Measurements from ENCODE around the gene ABL2. TPM values are rescaled to one million over a fixed set of nuclear protein-coding genes. Genes with fewer than 3 reads are reported as not detected.
"Not testable (repeated sequence)": the region's sequence is repeated elsewhere in the genome, so short reads cannot be mapped to it uniquely, and the experiment has no call there.

The ABL2 gene
- total and polyA plus RNA-seq, 4 donors: 11.4 to 22.9 (median 12.6) TPM

GRCh38 chr1:179197690-179198297 is 31.7 kb downstream of the ABL2 start:
- Histone ChIP-seq H3K9me3 (ENCODE audit: control insufficient read depth, insufficient read depth, low read length) (no peaks in the 10 kb centered on the region), H3K36me3 (ENCODE audit: control insufficient read depth, insufficient read depth, low read length) (no peaks in the 10 kb centered on the region), H3K4me1 (ENCODE audit: control insufficient read depth, insufficient read depth, low read length) (no peaks in the 10 kb centered on the region), H3K27ac (ENCODE audit: low read depth, low read length) (no peak overlapping the region), H3K27me3 (ENCODE audit: control insufficient read depth, insufficient read depth, low read length) (no peaks in the 10 kb centered on the region), H3K4me3 (ENCODE audit: low read depth, low read length) (no peak overlapping the region)
- no peak for DNase-seq (ENCODE audit: low read depth in 4 of 6, low spot score in 6 of 6)
- 89% methylated on average over 10 of the region's 14 CpGs for WGBS (ENCODE audit: insufficient coverage)

- H3K4me1 ChIP-seq (ENCODE audit: control insufficient read depth, insufficient read depth, low read length); H3K27me3 ChIP-seq (ENCODE audit: control insufficient read depth, insufficient read depth, low read length); H3K4me3 ChIP-seq (ENCODE audit: low read depth, low read length); DNase-seq (ENCODE audit: low read depth in 4 of 6, low spot score in 6 of 6); H3K9me3 ChIP-seq (ENCODE audit: control insufficient read depth, insufficient read depth, low read length); H3K36me3 ChIP-seq (ENCODE audit: control insufficient read depth, insufficient read depth, low read length); H3K27ac ChIP-seq (ENCODE audit: low read depth, low read length): not testable (repeated sequence)
- WGBS (ENCODE audit: insufficient coverage): 71% methylated on average over 1 of the region's 5 CpGs
These were observed 33.6 kb downstream of the ABL2 start for GRCh38 chr1:179195857-179196256.

GRCh38 chr1:179195376-179195775 is 34.1 kb downstream of the ABL2 start:
- DNase-seq (ENCODE audit: low read depth in 4 of 6, low spot score in 6 of 6): no peak
- Histone ChIP-seq H3K36me3 (ENCODE audit: control insufficient read depth, insufficient read depth, low read length) (no peaks in the 10 kb centered on the region), H3K27me3 (ENCODE audit: control insufficient read depth, insufficient read depth, low read length) (no peaks in the 10 kb centered on the region), H3K27ac (ENCODE audit: low read depth, low read length) (no peak overlapping the region), H3K4me3 (ENCODE audit: low read depth, low read length) (no peak overlapping the region), H3K4me1 (ENCODE audit: control insufficient read depth, insufficient read depth, low read length) (no peaks in the 10 kb centered on the region), H3K9me3 (ENCODE audit: control insufficient read depth, insufficient read depth, low read length) (no peaks in the 10 kb centered on the region)
- no CpG with 5 or more reads among the region's 1 CpG for WGBS (ENCODE audit: insufficient coverage)

- no peaks in the 10 kb centered on the region for H3K36me3 ChIP-seq (ENCODE audit: control insufficient read depth, insufficient read depth, low read length)
- H3K27me3 ChIP-seq (ENCODE audit: control insufficient read depth, insufficient read depth, low read length): no peaks in the 10 kb centered on the region
- peak in 1 of 6 donors; percentile 3 for DNase-seq (ENCODE audit: low read depth in 4 of 6, low spot score in 6 of 6)
- no peaks in the 10 kb centered on the region for H3K9me3 ChIP-seq (ENCODE audit: control insufficient read depth, insufficient read depth, low read length)
- WGBS (ENCODE audit: insufficient coverage): no CpG with 5 or more reads among the region's 2 CpGs
- no peak overlapping the region for H3K4me3 ChIP-seq (ENCODE audit: low read depth, low read length)
- no peaks in the 10 kb centered on the region for H3K4me1 ChIP-seq (ENCODE audit: control insufficient read depth, insufficient read depth, low read length)
- no peak overlapping the region for H3K27ac ChIP-seq (ENCODE audit: low read depth, low read length)
These were observed 35.4 kb downstream of the ABL2 start for GRCh38 chr1:179194068-179194537.

- peak in 1 of 6 donors; percentile 15 for DNase-seq (ENCODE audit: low read depth in 4 of 6, low spot score in 6 of 6)
- H3K27me3 ChIP-seq (ENCODE audit: control insufficient read depth, insufficient read depth, low read length): no peaks in the 10 kb centered on the region
- H3K4me1 ChIP-seq (ENCODE audit: control insufficient read depth, insufficient read depth, low read length): no peaks in the 10 kb centered on the region
- no peaks in the 10 kb centered on the region for H3K9me3 ChIP-seq (ENCODE audit: control insufficient read depth, insufficient read depth, low read length)
- no peaks in the 10 kb centered on the region for H3K36me3 ChIP-seq (ENCODE audit: control insufficient read depth, insufficient read depth, low read length)
- H3K27ac ChIP-seq (ENCODE audit: low read depth, low read length): no peak overlapping the region
- H3K4me3 ChIP-seq (ENCODE audit: low read depth, low read length): no peak overlapping the region
- WGBS (ENCODE audit: insufficient coverage): no CpG with 5 or more reads among the region's 4 CpGs
These were observed 38.6 kb downstream of the ABL2 start for GRCh38 chr1:179190861-179191260.

GRCh38 chr1:179187735-179188471 is 41.6 kb downstream of the ABL2 start:
- H3K27ac ChIP-seq (ENCODE audit: low read depth, low read length): no peak overlapping the region
- 98% methylated on average over 4 of the region's 8 CpGs for WGBS (ENCODE audit: insufficient coverage)
- no peak for DNase-seq (ENCODE audit: low read depth in 4 of 6, low spot score in 6 of 6)
- H3K4me1 ChIP-seq (ENCODE audit: control insufficient read depth, insufficient read depth, low read length): no peaks in the 10 kb centered on the region
- H3K36me3 ChIP-seq (ENCODE audit: control insufficient read depth, insufficient read depth, low read length): no peaks in the 10 kb centered on the region
- no peaks in the 10 kb centered on the region for H3K27me3 ChIP-seq (ENCODE audit: control insufficient read depth, insufficient read depth, low read length)
- no peaks in the 10 kb centered on the region for H3K9me3 ChIP-seq (ENCODE audit: control insufficient read depth, insufficient read depth, low read length)
- no peak overlapping the region for H3K4me3 ChIP-seq (ENCODE audit: low read depth, low read length)

- Histone ChIP-seq H3K4me1 (ENCODE audit: control insufficient read depth, insufficient read depth, low read length) (no peaks in the 10 kb centered on the region), H3K9me3 (ENCODE audit: control insufficient read depth, insufficient read depth, low read length) (no peaks in the 10 kb centered on the region), H3K27me3 (ENCODE audit: control insufficient read depth, insufficient read depth, low read length) (no peaks in the 10 kb centered on the region), H3K4me3 (ENCODE audit: low read depth, low read length) (no peak overlapping the region), H3K36me3 (ENCODE audit: control insufficient read depth, insufficient read depth, low read length) (no peaks in the 10 kb centered on the region), H3K27ac (ENCODE audit: low read depth, low read length) (no peak overlapping the region)
- DNase-seq (ENCODE audit: low read depth in 4 of 6, low spot score in 6 of 6): no peak
These were observed 42.4 kb downstream of the ABL2 start for GRCh38 chr1:179187043-179187442.

GRCh38 chr1:179184403-179184802 is 45.1 kb downstream of the ABL2 start:
- 60% methylated on average over 1 of the region's 1 CpG for WGBS (ENCODE audit: insufficient coverage)

GRCh38 chr1:179183857-179184256 is 45.6 kb downstream of the ABL2 start:
- no peak overlapping the region for H3K27ac ChIP-seq (ENCODE audit: low read depth, low read length)
- no peaks in the 10 kb centered on the region for H3K27me3 ChIP-seq (ENCODE audit: control insufficient read depth, insufficient read depth, low read length)
- WGBS (ENCODE audit: insufficient coverage): 86% methylated on average over 3 of the region's 5 CpGs

More at GRCh38 chr1:179184403-179184802, 45.1 kb downstream of the ABL2 start:
- H3K4me3 ChIP-seq (ENCODE audit: low read depth, low read length): no peak overlapping the region
- DNase-seq (ENCODE audit: low read depth in 4 of 6, low spot score in 6 of 6): no peak
- no peaks in the 10 kb centered on the region for H3K36me3 ChIP-seq (ENCODE audit: control insufficient read depth, insufficient read depth, low read length)
- H3K27me3 ChIP-seq (ENCODE audit: control insufficient read depth, insufficient read depth, low read length): no peaks in the 10 kb centered on the region
- no peaks in the 10 kb centered on the region for H3K4me1 ChIP-seq (ENCODE audit: control insufficient read depth, insufficient read depth, low read length)
- no peaks in the 10 kb centered on the region for H3K9me3 ChIP-seq (ENCODE audit: control insufficient read depth, insufficient read depth, low read length)
- no peak overlapping the region for H3K27ac ChIP-seq (ENCODE audit: low read depth, low read length)

GRCh38 chr1:179178950-179179349 is 50.5 kb downstream of the ABL2 start:
- Histone ChIP-seq H3K27ac (ENCODE audit: low read depth, low read length) (no peak overlapping the region), H3K36me3 (ENCODE audit: control insufficient read depth, insufficient read depth, low read length) (no peaks in the 10 kb centered on the region), H3K9me3 (ENCODE audit: control insufficient read depth, insufficient read depth, low read length) (no peaks in the 10 kb centered on the region), H3K4me3 (ENCODE audit: low read depth, low read length) (no peak overlapping the region), H3K4me1 (ENCODE audit: control insufficient read depth, insufficient read depth, low read length) (peaks cover 6% of the 10 kb centered on the region), H3K27me3 (ENCODE audit: control insufficient read depth, insufficient read depth, low read length) (no peaks in the 10 kb centered on the region)
- no CpG with 5 or more reads among the region's 1 CpG for whole genome bisulfite sequencing (ENCODE audit: insufficient coverage)
- peak in 1 of 6 donors; percentile 6 for DNase-seq (ENCODE audit: low read depth in 4 of 6, low spot score in 6 of 6)

More at GRCh38 chr1:179183857-179184256, 45.6 kb downstream of the ABL2 start:
- DNase-seq (ENCODE audit: low read depth in 4 of 6, low spot score in 6 of 6): no peak
- Histone ChIP-seq H3K4me3 (ENCODE audit: low read depth, low read length) (no peak overlapping the region), H3K9me3 (ENCODE audit: control insufficient read depth, insufficient read depth, low read length) (no peaks in the 10 kb centered on the region), H3K4me1 (ENCODE audit: control insufficient read depth, insufficient read depth, low read length) (no peaks in the 10 kb centered on the region), H3K36me3 (ENCODE audit: control insufficient read depth, insufficient read depth, low read length) (no peaks in the 10 kb centered on the region)

Data from spinal cord (tissue), 10 donors.